Esophagus muscularis mucosa (tissue), 4 donors: ENCODE results near the gene RCOR3. TPM values are rescaled to one million over a fixed set of nuclear protein-coding genes. Genes with fewer than 3 reads are reported as not detected.

Experiments
- DNase-seq: peaks from one replicate; pipeline ENCODE4 v3.0.0-alpha.2; 2017; ENCODE audit errors: extremely low spot score
- H3K27ac ChIP-seq, 4 donors: fragments of 200-600 bp; sonication (generic); replicated peaks in 1 of 4; 1 replicate in 3 of 4; 2 replicates in 1 of 4; pipeline ENCODE4 v1.5.1; 2016 to 2019; ENCODE audit warnings: mild to moderate bottlenecking in 1 of 4
- H3K27me3 ChIP-seq, 4 donors: fragments of 200-600 bp; sonication (generic); one replicate each; pipeline versions ENCODE4 v1.5.1 to v1.6.0; 2016 to 2019
- H3K36me3 ChIP-seq, 4 donors: fragments of 200-600 bp; sonication (generic); one replicate each; pipeline ENCODE4 v1.5.1; 2016 to 2019
- H3K4me1 ChIP-seq, 4 donors: fragments of 200-600 bp; sonication (generic); one replicate each; pipeline ENCODE4 v1.5.1; 2016 to 2019
- H3K4me3 ChIP-seq, 4 donors: fragments of 200-600 bp; sonication (generic); 1 replicate in 2 of 4; 2 replicates in 2 of 4; pipeline ENCODE4 v1.5.1; 2016 to 2019; ENCODE audit warnings: mild to moderate bottlenecking in 4 of 4, moderate library complexity in 1 of 4
- H3K9me3 ChIP-seq, 4 donors: fragments of 200-600 bp; sonication (generic); 1 replicate in 3 of 4; 2 replicates in 1 of 4; pipeline ENCODE4 v1.5.1; 2016 to 2019
- EP300 ChIP-seq: sonication (generic); formaldehyde crosslinking; IDR thresholded peaks from one replicate; pipeline ENCODE4 v1.6.1; 2017; ENCODE audit warnings: antibody characterized with exemption
- POLR2A ChIP-seq: fragments of 450-650 bp; IDR thresholded peaks from one replicate; pipeline ENCODE4 v1.6.1; 2017; ENCODE audit warnings: antibody characterized with exemption, moderate library complexity, mild to moderate bottlenecking, low read depth
- POLR2AphosphoS5 ChIP-seq, 2 donors: sonication (generic); formaldehyde crosslinking; IDR thresholded peaks; one replicate each; pipeline ENCODE4 v1.6.1; 2017; ENCODE audit warnings: antibody characterized with exemption in 2 of 2
- WGBS: methylation state at CpG from one replicate; pipeline ENCODE4 v1.1.5; 2018; 5-methylcytosine and 5-hydroxymethylcytosine counted together
- intact Hi-C: fragments of 100-400 bp; cut with DNase I; formaldehyde crosslinking; loops from one replicate; pipeline ENCODE4 v1.15.1; 2023
- total RNA-seq, 4 donors: library from RNA; depleted of rRNA; stranded (reverse); fragments of >200 nt; gene quantifications; one replicate each; pipeline versions ENCODE4 v1.1.0 to v1.2.1, GENCODE V29; 2016
- TF ChIP-seq, protein P1 (sequence below), 3 experiments: fragments of 200-600 bp in 2 of 3; fragments of 450-650 bp in 1 of 3; sonication (generic) in 2 of 3; IDR thresholded peaks; one replicate each; pipeline ENCODE4 v1.5.1; 2017 to 2019; ENCODE audit warnings: antibody characterized with exemption in 3 of 3, mild to moderate bottlenecking in 2 of 3, moderate library complexity in 1 of 3

RCOR3 gene
- total RNA-seq, 4 donors from 2014 or later = 21.7 to 38.0 (median 37.7) TPM

DNA sequence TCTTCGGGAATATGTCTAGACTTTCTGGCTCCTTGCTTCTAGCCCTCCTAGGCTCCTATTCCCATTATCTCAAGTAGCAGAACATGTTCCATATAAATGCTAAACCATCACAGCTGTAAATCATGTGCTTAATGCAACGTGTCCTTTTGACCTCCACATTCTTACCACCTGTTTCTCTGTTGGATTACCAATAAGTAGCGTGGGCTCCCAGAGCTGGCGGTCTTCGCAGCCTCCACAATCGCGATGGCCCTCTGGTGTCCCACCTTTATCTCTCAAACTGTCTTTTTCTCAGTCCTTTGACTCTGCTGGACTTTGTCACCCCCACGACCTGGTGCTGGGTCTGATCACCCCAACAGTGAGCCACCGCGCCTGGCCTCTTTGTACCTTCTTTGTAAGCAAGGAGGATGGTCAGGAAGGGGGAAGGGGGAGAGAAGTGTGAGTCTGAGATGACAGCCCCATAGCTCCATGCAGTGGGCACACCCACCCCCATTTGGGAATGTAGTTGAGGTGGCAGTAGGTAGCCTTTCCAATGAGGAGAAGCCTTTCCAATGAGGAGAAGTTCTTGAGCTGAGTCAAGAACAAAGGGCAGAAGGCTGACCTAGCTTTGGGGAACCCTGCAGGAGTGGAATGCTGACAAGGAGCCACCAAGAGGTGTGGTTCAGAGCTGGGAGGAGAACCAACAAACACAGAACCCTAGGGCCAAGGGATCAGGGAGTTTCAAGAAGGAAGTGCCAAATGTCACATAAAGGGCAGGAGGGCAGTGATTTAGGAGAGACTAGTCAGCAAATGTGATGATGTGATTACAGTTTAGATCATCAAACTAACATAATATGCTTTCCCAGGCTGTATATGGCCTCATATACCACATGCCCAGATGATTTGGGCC, 81.7 kb downstream of the RCOR3 start:
- Histone ChIP-seq H3K36me3 (peaks cover 0 to 4% (median 2%) of the 10 kb centered on the region in 4 donors), H3K4me3 (no peak overlapping the region), H3K27me3 (no peaks in the 10 kb centered on the region), H3K9me3 (no peaks in the 10 kb centered on the region), H3K4me1 (peaks cover 3 to 74% (median 53%) of the 10 kb centered on the region in 4 donors), H3K27ac (no peak overlapping the region)
- 96% methylated on average over 10 of the region's 10 CpGs for WGBS
- TF ChIP-seq, protein P1, sequence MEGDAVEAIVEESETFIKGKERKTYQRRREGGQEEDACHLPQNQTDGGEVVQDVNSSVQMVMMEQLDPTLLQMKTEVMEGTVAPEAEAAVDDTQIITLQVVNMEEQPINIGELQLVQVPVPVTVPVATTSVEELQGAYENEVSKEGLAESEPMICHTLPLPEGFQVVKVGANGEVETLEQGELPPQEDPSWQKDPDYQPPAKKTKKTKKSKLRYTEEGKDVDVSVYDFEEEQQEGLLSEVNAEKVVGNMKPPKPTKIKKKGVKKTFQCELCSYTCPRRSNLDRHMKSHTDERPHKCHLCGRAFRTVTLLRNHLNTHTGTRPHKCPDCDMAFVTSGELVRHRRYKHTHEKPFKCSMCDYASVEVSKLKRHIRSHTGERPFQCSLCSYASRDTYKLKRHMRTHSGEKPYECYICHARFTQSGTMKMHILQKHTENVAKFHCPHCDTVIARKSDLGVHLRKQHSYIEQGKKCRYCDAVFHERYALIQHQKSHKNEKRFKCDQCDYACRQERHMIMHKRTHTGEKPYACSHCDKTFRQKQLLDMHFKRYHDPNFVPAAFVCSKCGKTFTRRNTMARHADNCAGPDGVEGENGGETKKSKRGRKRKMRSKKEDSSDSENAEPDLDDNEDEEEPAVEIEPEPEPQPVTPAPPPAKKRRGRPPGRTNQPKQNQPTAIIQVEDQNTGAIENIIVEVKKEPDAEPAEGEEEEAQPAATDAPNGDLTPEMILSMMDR (IDR thresholded peaks at IDR 0.05) = no peak
- TF ChIP-seq EP300 = no peak
- TF ChIP-seq POLR2AphosphoS5 (IDR thresholded peaks at IDR 0.05) = no peak
- no peak for TF ChIP-seq POLR2A
- DNase-seq = no peak
- intact Hi-C loops = no loop called here

DNA sequence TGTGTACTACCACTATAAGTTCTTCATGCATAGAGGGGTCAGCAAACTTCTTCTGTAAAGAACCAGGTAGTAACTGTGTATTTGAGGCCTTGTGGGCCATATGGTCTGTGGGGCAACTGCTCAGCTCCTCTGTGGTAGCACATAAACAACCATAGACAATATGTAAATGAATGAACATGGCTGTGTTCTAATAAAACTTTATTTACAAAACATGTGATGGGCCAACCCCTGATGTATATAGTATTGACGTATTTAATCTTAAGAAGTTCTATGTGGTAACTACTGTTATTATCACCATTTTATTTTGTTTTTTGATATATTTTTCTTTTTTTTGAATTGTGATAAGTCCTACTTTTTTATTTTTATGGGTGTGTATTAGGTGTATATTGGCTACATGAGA, 82.8 kb downstream of the RCOR3 start:
- Histone ChIP-seq H3K4me1 (peaks cover under 1 to 74% (median 46%) of the 10 kb centered on the region in 4 donors), H3K27ac (no peak overlapping the region), H3K4me3 (no peak overlapping the region), H3K27me3 (no peaks in the 10 kb centered on the region), H3K36me3 (peaks cover 0 to 4% (median 2%) of the 10 kb centered on the region in 4 donors), H3K9me3 (no peaks in the 10 kb centered on the region)
- WGBS = 89% methylated on average over 1 of the region's 1 CpG
- no peak for DNase-seq
- intact Hi-C loops = no loop called here
- TF ChIP-seq POLR2A (no peak), EP300 (no peak), POLR2AphosphoS5 (IDR thresholded peaks at IDR 0.05) (no peak)
- TF ChIP-seq, protein P1 (IDR thresholded peaks at IDR 0.05) = no peak

DNA sequence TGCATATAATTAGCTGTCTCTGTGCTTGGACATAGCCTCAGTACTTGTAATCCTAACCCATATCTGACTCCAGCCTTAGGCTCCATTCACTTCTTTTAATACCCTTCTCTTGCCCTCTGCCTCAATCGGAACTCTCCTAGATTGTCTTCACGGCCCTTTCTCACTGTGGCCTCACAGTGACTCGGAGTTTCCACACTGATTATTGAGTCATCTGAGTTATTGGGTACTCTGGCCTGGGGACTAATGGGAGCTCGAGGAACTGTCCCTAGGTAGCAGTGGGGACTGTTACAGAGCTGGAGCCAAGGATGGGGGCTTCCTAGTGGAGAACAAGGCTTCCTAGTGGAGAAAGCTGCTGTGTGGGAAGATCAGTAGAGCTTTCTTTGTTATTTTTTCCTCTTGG, 84.4 kb downstream of the RCOR3 start:
- Histone ChIP-seq H3K27ac (no peak overlapping the region), H3K27me3 (no peaks in the 10 kb centered on the region), H3K4me1 (peaks cover 4 to 74% (median 47%) of the 10 kb centered on the region in 4 donors), H3K9me3 (no peaks in the 10 kb centered on the region), H3K36me3 (peaks cover 0 to 4% (median 2%) of the 10 kb centered on the region in 4 donors), H3K4me3 (no peak overlapping the region)
- DNase-seq = no peak
- TF ChIP-seq POLR2A (no peak), EP300 (no peak), POLR2AphosphoS5 (IDR thresholded peaks at IDR 0.05) (no peak)
- TF ChIP-seq, protein P1 (IDR thresholded peaks at IDR 0.05) = no peak
- 76% methylated on average over 4 of the region's 4 CpGs for WGBS
- intact Hi-C loops = no loop called here

DNA sequence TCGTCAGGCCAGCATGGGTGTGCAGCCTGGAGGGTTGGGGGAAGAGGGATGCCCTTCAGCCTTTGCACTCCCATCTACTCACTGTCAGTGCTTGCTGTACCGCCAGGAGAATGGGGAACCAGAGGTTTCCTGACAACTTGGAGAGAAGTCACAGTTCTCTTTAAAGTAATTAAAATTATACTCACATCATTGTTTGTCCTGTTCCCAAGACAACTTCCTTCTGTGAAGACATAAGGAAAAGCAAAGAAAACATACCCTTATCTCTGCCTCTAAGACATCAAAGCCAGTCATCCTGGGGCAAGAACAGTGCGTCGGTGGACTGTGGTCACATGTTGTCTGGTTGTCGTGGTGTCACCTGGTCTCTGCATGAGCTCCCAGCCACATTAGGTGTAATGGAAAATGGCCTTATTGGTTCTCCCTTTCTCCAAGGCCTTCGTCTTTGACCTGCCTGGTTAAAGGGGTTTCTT, 85.0 kb downstream of the RCOR3 start:
- DNase-seq = no peak
- 65% methylated on average over 6 of the region's 6 CpGs for WGBS
- Histone ChIP-seq H3K27me3 (no peaks in the 10 kb centered on the region), H3K4me3 (no peak overlapping the region), H3K27ac (no peak overlapping the region), H3K4me1 (peaks cover 4 to 68% (median 44%) of the 10 kb centered on the region in 4 donors), H3K36me3 (peaks cover 0 to 4% (median 0%) of the 10 kb centered on the region in 4 donors), H3K9me3 (no peaks in the 10 kb centered on the region)
- intact Hi-C loops = no loop called here
- TF ChIP-seq, protein P1 (IDR thresholded peaks at IDR 0.05) = no peak
- no peak for TF ChIP-seq POLR2AphosphoS5 (IDR thresholded peaks at IDR 0.05)
